C4-2B (cell line): ENCODE measurements around the gene REXO5.

Source experiments
- ZFX ChIP-seq: fragments of 450-650 bp; IDR thresholded peaks from 2 replicates; pipeline ENCODE4 v1.6.1; 2017
- TF ChIP-seq, protein P1 (sequence below): fragments of 450-650 bp; conservative IDR thresholded peaks from 2 replicates; pipeline ENCODE4 v1.5.1; 2017; ENCODE audit warnings: mild to moderate bottlenecking

DNA sequence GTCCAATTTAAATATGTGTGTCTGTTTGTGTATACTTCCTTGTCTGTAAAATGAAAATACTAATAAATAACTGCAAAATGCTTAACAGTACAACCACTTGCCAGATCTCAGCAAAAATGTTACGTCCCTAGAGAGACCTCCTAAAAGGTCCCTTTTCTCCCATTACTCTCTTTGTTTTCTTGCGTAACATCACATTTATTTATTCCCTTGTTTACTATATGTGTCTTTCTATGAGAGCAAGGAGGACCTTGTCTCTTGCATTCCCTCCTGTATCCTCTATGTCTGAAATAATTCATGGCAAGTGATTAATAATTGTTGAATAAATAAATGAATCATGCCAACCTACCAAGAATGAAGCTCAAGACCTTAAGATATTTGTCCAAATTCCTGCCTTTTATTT lies 40.6 kb upstream of the REXO5 start:
- TF ChIP-seq, protein P1, sequence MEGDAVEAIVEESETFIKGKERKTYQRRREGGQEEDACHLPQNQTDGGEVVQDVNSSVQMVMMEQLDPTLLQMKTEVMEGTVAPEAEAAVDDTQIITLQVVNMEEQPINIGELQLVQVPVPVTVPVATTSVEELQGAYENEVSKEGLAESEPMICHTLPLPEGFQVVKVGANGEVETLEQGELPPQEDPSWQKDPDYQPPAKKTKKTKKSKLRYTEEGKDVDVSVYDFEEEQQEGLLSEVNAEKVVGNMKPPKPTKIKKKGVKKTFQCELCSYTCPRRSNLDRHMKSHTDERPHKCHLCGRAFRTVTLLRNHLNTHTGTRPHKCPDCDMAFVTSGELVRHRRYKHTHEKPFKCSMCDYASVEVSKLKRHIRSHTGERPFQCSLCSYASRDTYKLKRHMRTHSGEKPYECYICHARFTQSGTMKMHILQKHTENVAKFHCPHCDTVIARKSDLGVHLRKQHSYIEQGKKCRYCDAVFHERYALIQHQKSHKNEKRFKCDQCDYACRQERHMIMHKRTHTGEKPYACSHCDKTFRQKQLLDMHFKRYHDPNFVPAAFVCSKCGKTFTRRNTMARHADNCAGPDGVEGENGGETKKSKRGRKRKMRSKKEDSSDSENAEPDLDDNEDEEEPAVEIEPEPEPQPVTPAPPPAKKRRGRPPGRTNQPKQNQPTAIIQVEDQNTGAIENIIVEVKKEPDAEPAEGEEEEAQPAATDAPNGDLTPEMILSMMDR: no peak
- no peak for TF ChIP-seq ZFX
